KMS-11 (cell line): ENCODE results near the gene DHRS9.

Experiments
- H2AFZ ChIP-seq: fragments of 200-600 bp; sonication (generic); 2 replicates; pipeline ENCODE4 v1.6.1; 2016; ENCODE audit warnings: antibody characterized with exemption, mixed run types, low read depth
- H3K27ac ChIP-seq: fragments of 200-600 bp; sonication (generic); 2 replicates; pipeline ENCODE4 v1.6.1; 2016; ENCODE audit warnings: mild to moderate bottlenecking, mixed run types
- H3K27me3 ChIP-seq: fragments of 200-600 bp; sonication (generic); 2 replicates; pipeline ENCODE4 v1.6.1; 2017; ENCODE audit warnings: mild to moderate bottlenecking, low read depth, mixed run types, moderate library complexity; ENCODE audit not compliant: insufficient read depth
- H3K36me3 ChIP-seq: fragments of 200-600 bp; sonication (generic); 2 replicates; pipeline ENCODE4 v1.6.1; 2017; ENCODE audit warnings: mild to moderate bottlenecking, mixed run types; ENCODE audit not compliant: insufficient read depth
- H3K4me1 ChIP-seq: fragments of 200-600 bp; sonication (generic); 2 replicates; pipeline ENCODE4 v1.6.1; 2016; ENCODE audit warnings: mild to moderate bottlenecking, low read depth, mixed run types; ENCODE audit not compliant: poor library complexity, severe bottlenecking
- H3K4me2 ChIP-seq: fragments of 200-600 bp; sonication (generic); 2 replicates; pipeline ENCODE4 v1.7.0; 2016; ENCODE audit warnings: mild to moderate bottlenecking, mixed run types
- H3K4me3 ChIP-seq: fragments of 200-600 bp; sonication (generic); IDR thresholded peaks from 2 replicates; pipeline ENCODE4 v1.6.1; 2017; ENCODE audit warnings: low read depth, low read length, mixed read lengths; ENCODE audit not compliant: insufficient read depth
- H3K79me2 ChIP-seq: fragments of 200-600 bp; sonication (generic); 2 replicates; pipeline ENCODE4 v1.6.1; 2016; ENCODE audit warnings: low read depth, mixed run types; ENCODE audit not compliant: insufficient read depth
- H3K9ac ChIP-seq: fragments of 200-600 bp; sonication (generic); 2 replicates; pipeline ENCODE4 v1.6.1; 2016; ENCODE audit warnings: mild to moderate bottlenecking, mixed run types
- H4K20me1 ChIP-seq: fragments of 200-600 bp; sonication (generic); 2 replicates; pipeline ENCODE4 v1.6.1; 2016; ENCODE audit warnings: mild to moderate bottlenecking, mixed run types; ENCODE audit not compliant: insufficient read depth
- TF ChIP-seq, protein P1 (sequence below): fragments of 200-600 bp; sonication (generic); conservative IDR thresholded peaks from 2 replicates; pipeline ENCODE4 v1.6.1; 2017; ENCODE audit warnings: low read depth, mild to moderate bottlenecking, antibody characterized with exemption, low read length, moderate library complexity, mixed read lengths

DHRS9 gene

DNA sequence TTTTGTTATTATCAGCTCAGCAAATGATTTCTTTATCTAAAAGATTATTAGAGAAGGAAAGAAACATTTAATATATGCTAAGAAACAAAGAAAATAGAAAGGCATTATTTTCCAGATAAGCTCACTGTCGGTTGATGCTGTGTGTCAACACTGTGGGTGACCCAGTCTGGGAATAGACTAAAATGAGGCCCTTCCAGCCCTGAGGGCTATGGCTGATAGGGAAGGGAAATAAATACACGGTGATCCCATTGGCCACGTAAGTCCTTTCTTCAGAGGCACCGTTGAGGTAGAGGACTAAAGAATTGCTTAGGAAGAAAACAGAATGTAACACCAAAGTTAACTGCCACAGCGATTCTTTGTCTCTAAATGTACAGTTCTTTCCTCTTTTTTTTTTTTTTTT is 40.0 kb upstream of the DHRS9 start:
- Histone ChIP-seq H3K79me2 (no peaks in the 10 kb centered on the region), H2AFZ (no peak overlapping the region), H3K4me3 (no peak overlapping the region), H3K4me2 (no peak overlapping the region), H4K20me1 (no peaks in the 10 kb centered on the region), H3K36me3 (no peaks in the 10 kb centered on the region), H3K27ac (no peak overlapping the region), H3K4me1 (no peaks in the 10 kb centered on the region), H3K27me3 (no peaks in the 10 kb centered on the region), H3K9ac (no peak overlapping the region)
- TF ChIP-seq, protein P1, sequence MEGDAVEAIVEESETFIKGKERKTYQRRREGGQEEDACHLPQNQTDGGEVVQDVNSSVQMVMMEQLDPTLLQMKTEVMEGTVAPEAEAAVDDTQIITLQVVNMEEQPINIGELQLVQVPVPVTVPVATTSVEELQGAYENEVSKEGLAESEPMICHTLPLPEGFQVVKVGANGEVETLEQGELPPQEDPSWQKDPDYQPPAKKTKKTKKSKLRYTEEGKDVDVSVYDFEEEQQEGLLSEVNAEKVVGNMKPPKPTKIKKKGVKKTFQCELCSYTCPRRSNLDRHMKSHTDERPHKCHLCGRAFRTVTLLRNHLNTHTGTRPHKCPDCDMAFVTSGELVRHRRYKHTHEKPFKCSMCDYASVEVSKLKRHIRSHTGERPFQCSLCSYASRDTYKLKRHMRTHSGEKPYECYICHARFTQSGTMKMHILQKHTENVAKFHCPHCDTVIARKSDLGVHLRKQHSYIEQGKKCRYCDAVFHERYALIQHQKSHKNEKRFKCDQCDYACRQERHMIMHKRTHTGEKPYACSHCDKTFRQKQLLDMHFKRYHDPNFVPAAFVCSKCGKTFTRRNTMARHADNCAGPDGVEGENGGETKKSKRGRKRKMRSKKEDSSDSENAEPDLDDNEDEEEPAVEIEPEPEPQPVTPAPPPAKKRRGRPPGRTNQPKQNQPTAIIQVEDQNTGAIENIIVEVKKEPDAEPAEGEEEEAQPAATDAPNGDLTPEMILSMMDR = no peak

DNA sequence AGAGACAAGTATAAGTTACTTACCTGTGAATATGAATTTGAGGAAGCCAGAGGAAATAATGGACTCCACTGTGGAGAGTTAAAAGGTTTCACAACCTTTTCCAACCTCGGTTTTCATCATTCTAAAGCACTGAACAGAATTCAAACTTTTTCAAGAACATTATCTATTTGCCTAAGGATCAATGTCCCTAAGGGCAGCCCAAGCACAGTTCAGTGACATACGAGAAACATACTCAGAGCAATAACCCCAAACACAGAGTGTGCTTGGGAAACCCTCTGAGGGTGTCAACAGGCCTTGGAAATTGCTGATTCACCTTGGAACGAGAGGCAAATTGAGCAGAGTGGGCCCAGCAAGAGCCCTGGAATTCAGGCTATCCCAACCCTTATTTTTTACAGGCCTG is 38.2 kb upstream of the DHRS9 start, which contains the start of gene ABCB11:
Gene ABCB11 (minus strand): TSS at position 123 of the 400 bp plus-strand sequence. CDS start 13,199 bp downstream, outside the sequence.
- Histone ChIP-seq H3K27ac (no peak within 1 kb of the TSS), H3K36me3 (no peaks in the 10 kb centered on the region), H2AFZ (no peak within 1 kb of the TSS), H3K4me1 (no peaks in the 10 kb centered on the region), H3K9ac (no peak within 1 kb of the TSS), H3K4me2 (no peak within 1 kb of the TSS), H4K20me1 (no peaks in the 10 kb centered on the region), H3K27me3 (no peaks in the 10 kb centered on the region), H3K79me2 (no peaks in the 10 kb centered on the region), H3K4me3 (no peak within 1 kb of the TSS)
- TF ChIP-seq, protein P1 = no peak

DNA sequence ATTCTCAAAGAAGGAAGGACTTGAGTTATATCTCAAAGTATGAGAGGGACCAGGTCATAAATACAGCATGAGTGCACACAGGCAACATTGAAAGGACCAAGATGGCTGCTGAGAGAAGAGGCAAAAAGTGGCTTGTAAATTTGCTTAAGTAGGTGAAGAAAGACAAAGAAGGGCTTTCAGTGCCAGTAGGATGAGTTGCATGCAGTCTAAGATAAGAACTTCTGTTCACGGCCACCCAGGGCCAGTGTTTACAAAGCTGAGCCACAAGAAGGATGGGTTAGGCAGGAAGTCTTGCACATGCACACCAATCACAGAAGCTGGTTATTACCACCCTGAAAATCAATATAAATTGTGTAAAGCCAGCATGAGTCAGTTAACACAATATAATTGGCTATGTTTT is 35.1 kb upstream of the DHRS9 start:
- no peaks in the 10 kb centered on the region for H3K79me2 ChIP-seq
- no peak overlapping the region for H2AFZ ChIP-seq
- no peaks in the 10 kb centered on the region for H3K4me1 ChIP-seq
- no peak overlapping the region for H3K27ac ChIP-seq
- H3K9ac ChIP-seq = no peak overlapping the region
- H3K27me3 ChIP-seq = no peaks in the 10 kb centered on the region
- H3K4me3 ChIP-seq = no peak overlapping the region
- TF ChIP-seq, protein P1 = no peak
- no peaks in the 10 kb centered on the region for H3K36me3 ChIP-seq
- no peaks in the 10 kb centered on the region for H4K20me1 ChIP-seq
- no peak overlapping the region for H3K4me2 ChIP-seq

DNA sequence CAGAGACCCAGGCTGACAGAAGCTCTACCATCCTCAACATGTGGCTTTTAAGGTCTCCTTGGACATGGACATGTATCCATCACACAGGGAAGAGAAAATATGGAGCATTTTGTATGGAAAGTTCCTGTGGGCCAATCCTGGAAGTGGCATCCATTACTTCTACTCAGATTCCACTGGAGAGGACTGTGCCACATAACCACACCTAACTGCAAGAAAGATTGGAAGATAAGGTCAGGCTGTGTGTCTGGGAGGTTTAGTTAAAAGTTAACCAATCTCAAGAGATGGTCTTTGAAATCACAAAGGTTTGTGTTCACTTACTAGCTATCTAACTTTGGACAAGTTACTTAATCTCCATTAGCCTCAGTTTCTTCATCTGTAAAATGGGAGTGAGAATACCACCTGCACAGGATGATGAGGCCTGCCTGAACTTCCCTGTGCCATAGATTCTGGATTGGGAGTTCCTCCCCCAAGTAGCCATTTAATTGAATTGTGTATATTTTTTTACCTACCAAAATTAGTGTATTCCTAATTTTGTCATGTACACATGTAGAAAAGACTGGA is 34.3 kb upstream of the DHRS9 start:
- Histone ChIP-seq H3K27me3 (no peaks in the 10 kb centered on the region), H3K9ac (no peak overlapping the region), H4K20me1 (no peaks in the 10 kb centered on the region), H3K27ac (no peak overlapping the region), H3K4me3 (no peak overlapping the region), H2AFZ (no peak overlapping the region), H3K36me3 (no peaks in the 10 kb centered on the region), H3K4me2 (no peak overlapping the region), H3K4me1 (no peaks in the 10 kb centered on the region), H3K79me2 (no peaks in the 10 kb centered on the region)
- TF ChIP-seq, protein P1 = no peak
